ENCODE measurements around the gene POTEF. TPM values are rescaled to one million over a fixed set of nuclear protein-coding genes. Genes with fewer than 3 reads are reported as not detected.

The POTEF gene
- total and polyA plus RNA-seq, 2 experiments from 2014 or later = 1.1 to 3.0 TPM

DNA sequence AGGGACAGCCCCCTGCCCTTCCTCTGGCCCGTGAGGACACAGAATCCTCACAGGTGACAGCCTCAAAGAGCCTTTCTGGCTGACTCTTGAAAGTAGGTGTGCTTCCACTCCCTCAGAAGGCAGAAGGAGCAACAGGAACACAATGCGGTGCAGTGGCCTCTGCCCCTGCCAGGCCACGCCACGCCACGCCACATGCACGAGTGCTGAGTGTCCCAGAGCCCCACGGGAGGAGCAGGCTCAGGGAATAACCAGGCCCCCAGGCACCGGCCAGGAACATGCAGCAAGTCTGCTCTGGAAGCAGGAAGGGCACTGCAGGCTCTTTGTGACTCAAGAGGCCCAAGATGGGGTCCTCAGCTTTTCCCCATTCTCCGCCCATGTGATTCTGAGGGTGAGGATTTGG lies 33.9 kb upstream of the POTEF start:
- peaks cover 13% of the 10 kb centered on the region for H3K36me3 ChIP-seq (ENCODE audit: insufficient read depth)
- no peak overlapping the region for H3K4me3 ChIP-seq
- H3F3A ChIP-seq (replicated peaks; ENCODE audit: low read depth) = no peaks in the 10 kb centered on the region
- no peak for ATAC-seq
- Mint-ChIP-seq H3K27me3 (ENCODE audit: insufficient read depth, low read depth, poor library complexity) (peaks cover 9% of the 10 kb centered on the region), H3K27ac (no peak overlapping the region), H3K4me3 (no peak overlapping the region), H3K36me3 (ENCODE audit: low read depth) (peaks cover 64% of the 10 kb centered on the region), H3K4me1 (peaks cover 3% of the 10 kb centered on the region; the same call in 2 of the 3 replicates), H3K9me3 (no peaks in the 10 kb centered on the region)
- H3K27ac ChIP-seq (ENCODE audit: low read depth) = no peak overlapping the region
- no peaks in the 10 kb centered on the region for H3K27me3 ChIP-seq (ENCODE audit: insufficient read depth)
- no peak overlapping the region for H2AFZ ChIP-seq
- H3K4me1 ChIP-seq (ENCODE audit: insufficient read depth) = no peaks in the 10 kb centered on the region
- no peak overlapping the region for H3K4me2 ChIP-seq
- no peaks in the 10 kb centered on the region for H3K9me2 ChIP-seq (ENCODE audit: insufficient read depth)
- no peaks in the 10 kb centered on the region; the same call in 1 of the 2 replicates for H4K20me1 ChIP-seq (replicated peaks; ENCODE audit: insufficient read depth)
- no peaks in the 10 kb centered on the region for H3K79me2 ChIP-seq (replicated peaks; ENCODE audit: insufficient read depth)
- TF ChIP-seq, protein P1, sequence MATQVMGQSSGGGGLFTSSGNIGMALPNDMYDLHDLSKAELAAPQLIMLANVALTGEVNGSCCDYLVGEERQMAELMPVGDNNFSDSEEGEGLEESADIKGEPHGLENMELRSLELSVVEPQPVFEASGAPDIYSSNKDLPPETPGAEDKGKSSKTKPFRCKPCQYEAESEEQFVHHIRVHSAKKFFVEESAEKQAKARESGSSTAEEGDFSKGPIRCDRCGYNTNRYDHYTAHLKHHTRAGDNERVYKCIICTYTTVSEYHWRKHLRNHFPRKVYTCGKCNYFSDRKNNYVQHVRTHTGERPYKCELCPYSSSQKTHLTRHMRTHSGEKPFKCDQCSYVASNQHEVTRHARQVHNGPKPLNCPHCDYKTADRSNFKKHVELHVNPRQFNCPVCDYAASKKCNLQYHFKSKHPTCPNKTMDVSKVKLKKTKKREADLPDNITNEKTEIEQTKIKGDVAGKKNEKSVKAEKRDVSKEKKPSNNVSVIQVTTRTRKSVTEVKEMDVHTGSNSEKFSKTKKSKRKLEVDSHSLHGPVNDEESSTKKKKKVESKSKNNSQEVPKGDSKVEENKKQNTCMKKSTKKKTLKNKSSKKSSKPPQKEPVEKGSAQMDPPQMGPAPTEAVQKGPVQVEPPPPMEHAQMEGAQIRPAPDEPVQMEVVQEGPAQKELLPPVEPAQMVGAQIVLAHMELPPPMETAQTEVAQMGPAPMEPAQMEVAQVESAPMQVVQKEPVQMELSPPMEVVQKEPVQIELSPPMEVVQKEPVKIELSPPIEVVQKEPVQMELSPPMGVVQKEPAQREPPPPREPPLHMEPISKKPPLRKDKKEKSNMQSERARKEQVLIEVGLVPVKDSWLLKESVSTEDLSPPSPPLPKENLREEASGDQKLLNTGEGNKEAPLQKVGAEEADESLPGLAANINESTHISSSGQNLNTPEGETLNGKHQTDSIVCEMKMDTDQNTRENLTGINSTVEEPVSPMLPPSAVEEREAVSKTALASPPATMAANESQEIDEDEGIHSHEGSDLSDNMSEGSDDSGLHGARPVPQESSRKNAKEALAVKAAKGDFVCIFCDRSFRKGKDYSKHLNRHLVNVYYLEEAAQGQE (IDR thresholded peaks at IDR 0.05; ENCODE audit: unreplicated experiment) = no peak
- TF ChIP-seq, protein P2, sequence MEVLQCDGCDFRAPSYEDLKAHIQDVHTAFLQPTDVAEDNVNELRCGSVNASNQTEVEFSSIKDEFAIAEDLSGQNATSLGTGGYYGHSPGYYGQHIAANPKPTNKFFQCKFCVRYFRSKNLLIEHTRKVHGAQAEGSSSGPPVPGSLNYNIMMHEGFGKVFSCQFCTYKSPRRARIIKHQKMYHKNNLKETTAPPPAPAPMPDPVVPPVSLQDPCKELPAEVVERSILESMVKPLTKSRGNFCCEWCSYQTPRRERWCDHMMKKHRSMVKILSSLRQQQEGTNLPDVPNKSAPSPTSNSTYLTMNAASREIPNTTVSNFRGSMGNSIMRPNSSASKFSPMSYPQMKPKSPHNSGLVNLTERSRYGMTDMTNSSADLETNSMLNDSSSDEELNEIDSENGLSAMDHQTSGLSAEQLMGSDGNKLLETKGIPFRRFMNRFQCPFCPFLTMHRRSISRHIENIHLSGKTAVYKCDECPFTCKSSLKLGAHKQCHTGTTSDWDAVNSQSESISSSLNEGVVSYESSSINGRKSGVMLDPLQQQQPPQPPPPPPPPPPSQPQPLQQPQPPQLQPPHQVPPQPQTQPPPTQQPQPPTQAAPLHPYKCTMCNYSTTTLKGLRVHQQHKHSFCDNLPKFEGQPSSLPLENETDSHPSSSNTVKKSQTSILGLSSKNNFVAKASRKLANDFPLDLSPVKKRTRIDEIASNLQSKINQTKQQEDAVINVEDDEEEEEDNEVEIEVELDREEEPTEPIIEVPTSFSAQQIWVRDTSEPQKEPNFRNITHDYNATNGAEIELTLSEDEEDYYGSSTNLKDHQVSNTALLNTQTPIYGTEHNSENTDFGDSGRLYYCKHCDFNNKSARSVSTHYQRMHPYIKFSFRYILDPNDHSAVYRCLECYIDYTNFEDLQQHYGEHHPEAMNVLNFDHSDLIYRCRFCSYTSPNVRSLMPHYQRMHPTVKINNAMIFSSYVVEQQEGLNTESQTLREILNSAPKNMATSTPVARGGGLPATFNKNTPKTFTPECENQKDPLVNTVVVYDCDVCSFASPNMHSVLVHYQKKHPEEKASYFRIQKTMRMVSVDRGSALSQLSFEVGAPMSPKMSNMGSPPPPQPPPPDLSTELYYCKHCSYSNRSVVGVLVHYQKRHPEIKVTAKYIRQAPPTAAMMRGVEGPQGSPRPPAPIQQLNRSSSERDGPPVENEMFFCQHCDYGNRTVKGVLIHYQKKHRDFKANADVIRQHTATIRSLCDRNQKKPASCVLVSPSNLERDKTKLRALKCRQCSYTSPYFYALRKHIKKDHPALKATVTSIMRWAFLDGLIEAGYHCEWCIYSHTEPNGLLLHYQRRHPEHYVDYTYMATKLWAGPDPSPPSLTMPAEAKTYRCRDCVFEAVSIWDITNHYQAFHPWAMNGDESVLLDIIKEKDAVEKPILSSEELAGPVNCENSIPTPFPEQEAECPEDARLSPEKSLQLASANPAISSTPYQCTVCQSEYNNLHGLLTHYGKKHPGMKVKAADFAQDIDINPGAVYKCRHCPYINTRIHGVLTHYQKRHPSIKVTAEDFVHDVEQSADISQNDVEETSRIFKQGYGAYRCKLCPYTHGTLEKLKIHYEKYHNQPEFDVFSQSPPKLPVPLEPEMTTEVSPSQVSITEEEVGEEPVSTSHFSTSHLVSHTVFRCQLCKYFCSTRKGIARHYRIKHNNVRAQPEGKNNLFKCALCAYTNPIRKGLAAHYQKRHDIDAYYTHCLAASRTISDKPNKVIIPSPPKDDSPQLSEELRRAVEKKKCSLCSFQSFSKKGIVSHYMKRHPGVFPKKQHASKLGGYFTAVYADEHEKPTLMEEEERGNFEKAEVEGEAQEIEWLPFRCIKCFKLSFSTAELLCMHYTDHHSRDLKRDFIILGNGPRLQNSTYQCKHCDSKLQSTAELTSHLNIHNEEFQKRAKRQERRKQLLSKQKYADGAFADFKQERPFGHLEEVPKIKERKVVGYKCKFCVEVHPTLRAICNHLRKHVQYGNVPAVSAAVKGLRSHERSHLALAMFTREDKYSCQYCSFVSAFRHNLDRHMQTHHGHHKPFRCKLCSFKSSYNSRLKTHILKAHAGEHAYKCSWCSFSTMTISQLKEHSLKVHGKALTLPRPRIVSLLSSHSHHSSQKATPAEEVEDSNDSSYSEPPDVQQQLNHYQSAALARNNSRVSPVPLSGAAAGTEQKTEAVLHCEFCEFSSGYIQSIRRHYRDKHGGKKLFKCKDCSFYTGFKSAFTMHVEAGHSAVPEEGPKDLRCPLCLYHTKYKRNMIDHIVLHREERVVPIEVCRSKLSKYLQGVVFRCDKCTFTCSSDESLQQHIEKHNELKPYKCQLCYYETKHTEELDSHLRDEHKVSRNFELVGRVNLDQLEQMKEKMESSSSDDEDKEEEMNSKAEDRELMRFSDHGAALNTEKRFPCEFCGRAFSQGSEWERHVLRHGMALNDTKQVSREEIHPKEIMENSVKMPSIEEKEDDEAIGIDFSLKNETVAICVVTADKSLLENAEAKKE (CRISPR knock-in tag; IDR thresholded peaks at IDR 0.05) = no peak
- no peak for TF ChIP-seq STAT1 (IDR thresholded peaks at IDR 0.05; ENCODE audit: unreplicated experiment)
- TF ChIP-seq, protein P3, sequence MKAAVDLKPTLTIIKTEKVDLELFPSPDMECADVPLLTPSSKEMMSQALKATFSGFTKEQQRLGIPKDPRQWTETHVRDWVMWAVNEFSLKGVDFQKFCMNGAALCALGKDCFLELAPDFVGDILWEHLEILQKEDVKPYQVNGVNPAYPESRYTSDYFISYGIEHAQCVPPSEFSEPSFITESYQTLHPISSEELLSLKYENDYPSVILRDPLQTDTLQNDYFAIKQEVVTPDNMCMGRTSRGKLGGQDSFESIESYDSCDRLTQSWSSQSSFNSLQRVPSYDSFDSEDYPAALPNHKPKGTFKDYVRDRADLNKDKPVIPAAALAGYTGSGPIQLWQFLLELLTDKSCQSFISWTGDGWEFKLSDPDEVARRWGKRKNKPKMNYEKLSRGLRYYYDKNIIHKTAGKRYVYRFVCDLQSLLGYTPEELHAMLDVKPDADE (IDR thresholded peaks at IDR 0.05) = no peak
- no peak for TF ChIP-seq ZNF331 (CRISPR knock-in tag; IDR thresholded peaks at IDR 0.05; ENCODE audit: low read depth)
- no peak for TF ChIP-seq POLR2AphosphoS5 (IDR thresholded peaks at IDR 0.05; ENCODE audit: low read depth)
- TF ChIP-seq EZH2phosphoT487 (IDR thresholded peaks at IDR 0.05; ENCODE audit: unreplicated experiment) = no peak
- no peak for TF ChIP-seq CREB1 (CRISPR knock-in tag; IDR thresholded peaks at IDR 0.05; ENCODE audit: low read depth)
- TF ChIP-seq NANOG (IDR thresholded peaks at IDR 0.05; ENCODE audit: borderline replicate concordance) = no peak
- no peak for TF ChIP-seq ZNF114 (CRISPR knock-in tag; IDR thresholded peaks at IDR 0.05)
- TF ChIP-seq EZH2 (IDR thresholded peaks at IDR 0.05; ENCODE audit: low read depth, unreplicated experiment) = no peak
- TF ChIP-seq JUNB (IDR thresholded peaks at IDR 0.05; ENCODE audit: unreplicated experiment) = no peak
- TF ChIP-seq, protein P4, sequence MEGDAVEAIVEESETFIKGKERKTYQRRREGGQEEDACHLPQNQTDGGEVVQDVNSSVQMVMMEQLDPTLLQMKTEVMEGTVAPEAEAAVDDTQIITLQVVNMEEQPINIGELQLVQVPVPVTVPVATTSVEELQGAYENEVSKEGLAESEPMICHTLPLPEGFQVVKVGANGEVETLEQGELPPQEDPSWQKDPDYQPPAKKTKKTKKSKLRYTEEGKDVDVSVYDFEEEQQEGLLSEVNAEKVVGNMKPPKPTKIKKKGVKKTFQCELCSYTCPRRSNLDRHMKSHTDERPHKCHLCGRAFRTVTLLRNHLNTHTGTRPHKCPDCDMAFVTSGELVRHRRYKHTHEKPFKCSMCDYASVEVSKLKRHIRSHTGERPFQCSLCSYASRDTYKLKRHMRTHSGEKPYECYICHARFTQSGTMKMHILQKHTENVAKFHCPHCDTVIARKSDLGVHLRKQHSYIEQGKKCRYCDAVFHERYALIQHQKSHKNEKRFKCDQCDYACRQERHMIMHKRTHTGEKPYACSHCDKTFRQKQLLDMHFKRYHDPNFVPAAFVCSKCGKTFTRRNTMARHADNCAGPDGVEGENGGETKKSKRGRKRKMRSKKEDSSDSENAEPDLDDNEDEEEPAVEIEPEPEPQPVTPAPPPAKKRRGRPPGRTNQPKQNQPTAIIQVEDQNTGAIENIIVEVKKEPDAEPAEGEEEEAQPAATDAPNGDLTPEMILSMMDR (conservative IDR thresholded peaks at IDR 0.05; ENCODE audit: low read depth in 2 of 2) = no peak
- DNase-seq (ENCODE audit: low spot score) = no peak
